ENCODE data around the gene PARP3. TPM values are rescaled to one million over a fixed set of nuclear protein-coding genes. Genes with fewer than 3 reads are reported as not detected.

PARP3 gene
- polyA plus RNA-seq, 1 of the 3 experiments (the other 2 are of a cell fraction): 31.1 TPM

DNA sequence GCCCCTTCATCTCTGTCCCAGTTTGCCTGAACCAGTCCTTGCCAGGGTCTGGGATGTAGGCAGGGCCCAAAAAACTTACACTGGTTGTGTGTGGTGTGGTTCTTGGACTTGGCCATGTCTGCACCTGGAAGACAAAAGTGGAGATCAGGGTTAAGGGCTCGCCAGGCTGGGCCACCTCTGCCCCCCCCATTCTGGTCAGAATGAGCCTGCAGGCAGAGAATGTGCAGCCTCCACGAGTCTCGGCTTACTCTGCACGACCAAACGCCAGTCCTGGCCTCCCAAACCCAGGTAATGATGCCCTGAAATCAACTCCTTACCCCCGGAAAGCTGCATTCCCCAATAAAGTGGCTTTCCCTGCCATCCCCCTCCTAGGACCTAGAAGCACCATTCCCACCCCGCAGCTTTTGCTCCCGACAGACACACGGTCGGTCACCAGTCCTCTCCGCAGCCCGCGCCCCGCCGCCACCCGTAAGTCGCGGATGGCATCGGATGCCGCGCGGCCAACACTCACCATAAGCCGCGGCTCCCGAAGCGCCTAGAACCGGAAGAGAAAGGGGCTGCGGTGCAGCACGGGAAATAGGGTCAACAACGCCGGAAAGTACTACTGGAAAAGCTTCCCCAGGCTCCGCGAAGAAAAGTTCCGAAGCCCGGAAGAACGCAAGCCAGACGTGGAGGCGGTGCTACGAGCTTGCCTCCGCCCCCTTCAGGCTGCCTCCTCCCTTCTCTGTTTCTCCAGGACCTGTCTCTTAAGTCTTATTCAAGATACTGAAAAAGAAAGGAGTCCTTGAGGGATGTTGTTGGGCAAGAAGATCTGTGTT lies 53.4 kb downstream of the PARP3 start, which contains the start of gene RPL29 (continued):
- TF ChIP-seq SIN3A (IDR thresholded peaks at IDR 0.05; ENCODE audit: borderline replicate concordance, low read depth, low read length): peak; percentile 83
- TF ChIP-seq, protein P1, sequence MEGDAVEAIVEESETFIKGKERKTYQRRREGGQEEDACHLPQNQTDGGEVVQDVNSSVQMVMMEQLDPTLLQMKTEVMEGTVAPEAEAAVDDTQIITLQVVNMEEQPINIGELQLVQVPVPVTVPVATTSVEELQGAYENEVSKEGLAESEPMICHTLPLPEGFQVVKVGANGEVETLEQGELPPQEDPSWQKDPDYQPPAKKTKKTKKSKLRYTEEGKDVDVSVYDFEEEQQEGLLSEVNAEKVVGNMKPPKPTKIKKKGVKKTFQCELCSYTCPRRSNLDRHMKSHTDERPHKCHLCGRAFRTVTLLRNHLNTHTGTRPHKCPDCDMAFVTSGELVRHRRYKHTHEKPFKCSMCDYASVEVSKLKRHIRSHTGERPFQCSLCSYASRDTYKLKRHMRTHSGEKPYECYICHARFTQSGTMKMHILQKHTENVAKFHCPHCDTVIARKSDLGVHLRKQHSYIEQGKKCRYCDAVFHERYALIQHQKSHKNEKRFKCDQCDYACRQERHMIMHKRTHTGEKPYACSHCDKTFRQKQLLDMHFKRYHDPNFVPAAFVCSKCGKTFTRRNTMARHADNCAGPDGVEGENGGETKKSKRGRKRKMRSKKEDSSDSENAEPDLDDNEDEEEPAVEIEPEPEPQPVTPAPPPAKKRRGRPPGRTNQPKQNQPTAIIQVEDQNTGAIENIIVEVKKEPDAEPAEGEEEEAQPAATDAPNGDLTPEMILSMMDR (IDR thresholded peaks at IDR 0.05): 0 out of 2 replicates have a peak, but pooled peaks have one; percentile 19
- TF ChIP-seq, protein P2, sequence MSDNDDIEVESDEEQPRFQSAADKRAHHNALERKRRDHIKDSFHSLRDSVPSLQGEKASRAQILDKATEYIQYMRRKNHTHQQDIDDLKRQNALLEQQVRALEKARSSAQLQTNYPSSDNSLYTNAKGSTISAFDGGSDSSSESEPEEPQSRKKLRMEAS (IDR thresholded peaks at IDR 0.05; ENCODE audit: low read depth): peak; percentile 98
- TF ChIP-seq, protein P3, sequence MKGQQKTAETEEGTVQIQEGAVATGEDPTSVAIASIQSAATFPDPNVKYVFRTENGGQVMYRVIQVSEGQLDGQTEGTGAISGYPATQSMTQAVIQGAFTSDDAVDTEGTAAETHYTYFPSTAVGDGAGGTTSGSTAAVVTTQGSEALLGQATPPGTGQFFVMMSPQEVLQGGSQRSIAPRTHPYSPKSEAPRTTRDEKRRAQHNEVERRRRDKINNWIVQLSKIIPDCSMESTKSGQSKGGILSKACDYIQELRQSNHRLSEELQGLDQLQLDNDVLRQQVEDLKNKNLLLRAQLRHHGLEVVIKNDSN (IDR thresholded peaks at IDR 0.05; ENCODE audit: borderline replicate concordance, low read depth): peak; percentile 56; the same call in 1 of the 2 replicates
- TF ChIP-seq, protein P4, sequence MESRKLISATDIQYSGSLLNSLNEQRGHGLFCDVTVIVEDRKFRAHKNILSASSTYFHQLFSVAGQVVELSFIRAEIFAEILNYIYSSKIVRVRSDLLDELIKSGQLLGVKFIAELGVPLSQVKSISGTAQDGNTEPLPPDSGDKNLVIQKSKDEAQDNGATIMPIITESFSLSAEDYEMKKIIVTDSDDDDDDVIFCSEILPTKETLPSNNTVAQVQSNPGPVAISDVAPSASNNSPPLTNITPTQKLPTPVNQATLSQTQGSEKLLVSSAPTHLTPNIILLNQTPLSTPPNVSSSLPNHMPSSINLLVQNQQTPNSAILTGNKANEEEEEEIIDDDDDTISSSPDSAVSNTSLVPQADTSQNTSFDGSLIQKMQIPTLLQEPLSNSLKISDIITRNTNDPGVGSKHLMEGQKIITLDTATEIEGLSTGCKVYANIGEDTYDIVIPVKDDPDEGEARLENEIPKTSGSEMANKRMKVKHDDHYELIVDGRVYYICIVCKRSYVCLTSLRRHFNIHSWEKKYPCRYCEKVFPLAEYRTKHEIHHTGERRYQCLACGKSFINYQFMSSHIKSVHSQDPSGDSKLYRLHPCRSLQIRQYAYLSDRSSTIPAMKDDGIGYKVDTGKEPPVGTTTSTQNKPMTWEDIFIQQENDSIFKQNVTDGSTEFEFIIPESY (IDR thresholded peaks at IDR 0.05; ENCODE audit: borderline replicate concordance, low read depth): 0 out of 2 replicates have a peak, but pooled peaks have one; percentile 45
- no peak for TF ChIP-seq FOXJ3 (CRISPR knock-in tag; IDR thresholded peaks at IDR 0.05)

DNA sequence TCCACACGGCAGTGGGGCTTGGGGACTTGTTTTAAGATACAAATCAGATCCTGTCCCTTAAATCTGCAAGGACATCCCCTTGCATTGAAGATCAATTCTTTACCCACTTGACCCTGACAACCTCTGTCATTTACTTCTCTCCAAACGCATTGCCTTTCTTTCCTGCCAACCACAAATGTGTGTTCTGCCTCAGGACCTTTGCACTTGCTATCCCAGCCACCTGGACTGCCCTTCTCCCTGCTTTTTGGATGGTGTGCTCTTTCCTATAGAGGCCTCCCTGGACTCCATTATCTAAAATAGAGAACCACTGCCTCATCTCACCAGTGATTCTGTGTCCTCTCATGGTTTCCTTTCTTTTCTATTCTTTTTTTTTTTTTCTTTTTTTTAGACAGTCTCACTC lies 55.0 kb downstream of the PARP3 start:
- H3K4me3 ChIP-seq (ENCODE audit: low read depth in 2 of 2, low read length in 1 of 2): no peak overlapping the region
- 66% methylated on average over 2 of the region's 2 CpGs for WGBS (ENCODE audit: low lambda C conversion rate)

More for the DNA sequence above, 55.0 kb downstream of the PARP3 start:
- H3K27ac ChIP-seq (ENCODE audit: low read depth in 2 of 2, low read length in 1 of 2): no peak overlapping the region
- peaks cover 9 to 29% of the 10 kb centered on the region in 2 experiments; a peak in 3 of 4 replicates for H3K4me1 ChIP-seq (ENCODE audit: control insufficient read depth in 1 of 2, insufficient read depth in 2 of 2, low read depth in 1 of 2, low read length in 1 of 2)
- no peak for TF ChIP-seq FOSL2 (IDR thresholded peaks at IDR 0.05; ENCODE audit: borderline replicate concordance, low read depth)
- no peak for TF ChIP-seq MEF2A (IDR thresholded peaks at IDR 0.05; ENCODE audit: borderline replicate concordance, low read depth)
- no peak for TF ChIP-seq MXI1 (IDR thresholded peaks at IDR 0.05; ENCODE audit: low read depth, low read length)
- TF ChIP-seq POLR2AphosphoS5 (IDR thresholded peaks at IDR 0.05; ENCODE audit: low read depth, low read length): no peak
- TF ChIP-seq FOXM1 (IDR thresholded peaks at IDR 0.05; ENCODE audit: low read depth): no peak
- no peaks in the 10 kb centered on the region for H3K9me3 ChIP-seq
- no peak overlapping the region for H3K9ac ChIP-seq
- no peak for DNase-seq
- H3K4me2 ChIP-seq: no peak overlapping the region
- no peak overlapping the region for H2AFZ ChIP-seq (ENCODE audit: low read depth)
- 0 out of 2 replicates have a peak, but pooled peaks cover 11% of the 10 kb centered on the region for H4K20me1 ChIP-seq (ENCODE audit: insufficient read depth)
- CTCF ChIA-PET: interaction anchor here (0.6 to 1.6 kb wide), 3 partner anchors 51 to 223 kb away, joined by 3 to 6 read pairs (median 5); no protein-coding TSS in a partner anchor
- H3K27me3 ChIP-seq (ENCODE audit: insufficient read depth): no peaks in the 10 kb centered on the region
- H3K36me3 ChIP-seq (replicated peaks in 1 of 2; ENCODE audit: control insufficient read depth in 1 of 2, insufficient read depth in 2 of 2, low read length in 1 of 2): peaks cover 19 to 23% of the 10 kb centered on the region in 2 experiments
- H3F3A ChIP-seq (replicated peaks; ENCODE audit: insufficient read depth): peaks cover 18% of the 10 kb centered on the region
- POLR2A ChIA-PET: no interaction called here
- no peaks in the 10 kb centered on the region for H3K9me2 ChIP-seq
- peaks cover 36% of the 10 kb centered on the region for H3K79me2 ChIP-seq (ENCODE audit: insufficient read depth)

Data from SK-N-SH (cell line).